Islet precursor cell (in vitro differentiated cells): ENCODE results near the gene FBXL17.

Source experiments
- DNase-seq: peaks from one replicate; pipeline ENCODE4 v3.0.0-alpha.2; 2018

Gene FBXL17

GRCh38 chr5:108372369-108372768, 9.5 kb downstream of the FBXL17 start:
- DNase-seq, result no peak

GRCh38 chr5:108371263-108371662, 10.6 kb downstream of the FBXL17 start:
- DNase-seq, result no peak

- no peak for DNase-seq
Observed at GRCh38 chr5:108369167-108369566, 12.7 kb downstream of the FBXL17 start.

- DNase-seq, result no peak
Observed at GRCh38 chr5:108367679-108368334, 14.1 kb downstream of the FBXL17 start.

GRCh38 chr5:108366500-108366899, 15.4 kb downstream of the FBXL17 start:
- no peak for DNase-seq

- peak; percentile 73 for DNase-seq
Observed at GRCh38 chr5:108361771-108362170, 20.1 kb downstream of the FBXL17 start.

GRCh38 chr5:108361239-108361638, 20.7 kb downstream of the FBXL17 start:
- DNase-seq, result no peak

GRCh38 chr5:108360280-108360679, 21.6 kb downstream of the FBXL17 start:
- no peak for DNase-seq

- no peak for DNase-seq
Observed at GRCh38 chr5:108356286-108356685, 25.6 kb downstream of the FBXL17 start.

- DNase-seq, result no peak
Observed at GRCh38 chr5:108353087-108353486, 28.8 kb downstream of the FBXL17 start.

- no peak for DNase-seq
Observed at GRCh38 chr5:108345541-108346171, 36.2 kb downstream of the FBXL17 start.

- DNase-seq, result no peak
Observed at GRCh38 chr5:108344103-108344822, 37.6 kb downstream of the FBXL17 start.

GRCh38 chr5:108341866-108342265, 40.0 kb downstream of the FBXL17 start:
- DNase-seq, result no peak

- no peak for DNase-seq
Observed at GRCh38 chr5:108340131-108340530, 41.8 kb downstream of the FBXL17 start.

- DNase-seq, result no peak
Observed at GRCh38 chr5:108339220-108339619, 42.7 kb downstream of the FBXL17 start.

- DNase-seq, result no peak
Observed at GRCh38 chr5:108334225-108334624, 47.7 kb downstream of the FBXL17 start.

GRCh38 chr5:108326982-108327381, 54.9 kb downstream of the FBXL17 start:
- DNase-seq, result no peak

- DNase-seq, result no peak
Observed at GRCh38 chr5:108324886-108325285, 57.0 kb downstream of the FBXL17 start.

GRCh38 chr5:108321341-108321740, 60.6 kb downstream of the FBXL17 start:
- no peak for DNase-seq

- DNase-seq, result no peak
Observed at GRCh38 chr5:108320231-108320630, 61.7 kb downstream of the FBXL17 start.

- DNase-seq, result no peak
Observed at GRCh38 chr5:108315829-108316228, 66.1 kb downstream of the FBXL17 start.

GRCh38 chr5:108312258-108312657, 69.6 kb downstream of the FBXL17 start:
- DNase-seq, result no peak

- DNase-seq, result no peak
Observed at GRCh38 chr5:108311682-108312081, 70.2 kb downstream of the FBXL17 start.

- DNase-seq, result no peak
Observed at GRCh38 chr5:108303611-108304010, 78.3 kb downstream of the FBXL17 start.
